NCI-H2227 treated with DMSO at 0.1 percent for 48 hours (cell line): ENCODE results near the gene DUSP2.
"Not testable (repeated sequence)": the region's sequence is repeated elsewhere in the genome, so short reads cannot be mapped to it uniquely, and the experiment has no call there.

Experiments used
- DNase-seq: peaks from one replicate; lab custom pipeline; 2025; lab: John Stamatoyannopoulos, UW

Gene DUSP2

DNA sequence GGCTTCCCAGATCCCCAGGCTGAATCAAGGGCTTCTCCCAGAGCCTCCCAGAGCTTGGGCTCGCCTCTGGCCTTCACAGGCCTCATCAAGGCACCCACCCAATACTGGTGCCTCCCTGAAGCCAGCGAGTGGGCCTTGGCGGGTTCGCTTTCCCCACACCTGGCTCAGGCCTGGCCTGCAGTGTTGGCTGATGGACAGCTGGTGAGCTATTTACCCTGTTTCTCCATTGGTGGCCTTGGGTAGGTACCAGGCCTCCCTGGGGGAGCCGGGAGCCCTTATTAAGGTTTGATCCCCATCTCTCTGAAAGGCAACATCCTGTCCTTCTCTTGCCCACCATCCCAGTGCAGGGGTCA, 18.2 kb upstream of the DUSP2 start:
- DNase-seq: no peak

DNA sequence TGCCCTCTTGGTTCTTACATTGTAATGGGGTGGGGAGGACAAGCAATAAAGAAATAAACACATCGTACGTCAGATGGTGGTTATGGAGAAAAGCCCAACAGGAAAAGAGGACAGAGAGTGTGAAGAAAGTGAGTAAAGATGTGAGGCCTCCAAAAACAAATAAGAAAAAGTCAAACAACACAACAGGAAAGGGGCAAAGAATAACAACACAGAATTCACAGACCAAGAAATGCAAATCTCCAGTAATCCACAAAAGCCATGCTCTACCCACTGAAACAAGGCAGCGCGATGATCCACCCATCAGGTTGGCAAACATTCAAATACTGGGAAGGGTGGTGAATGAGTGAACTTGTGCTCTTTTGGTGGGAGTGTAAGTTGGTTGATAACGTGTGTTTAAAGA, 16.7 kb upstream of the DUSP2 start:
- DNase-seq: no peak

- DNase-seq: not testable (repeated sequence)
These were observed 15.1 kb upstream of the DUSP2 start for GRCh38 chr2:96160366-96160765.

DNA sequence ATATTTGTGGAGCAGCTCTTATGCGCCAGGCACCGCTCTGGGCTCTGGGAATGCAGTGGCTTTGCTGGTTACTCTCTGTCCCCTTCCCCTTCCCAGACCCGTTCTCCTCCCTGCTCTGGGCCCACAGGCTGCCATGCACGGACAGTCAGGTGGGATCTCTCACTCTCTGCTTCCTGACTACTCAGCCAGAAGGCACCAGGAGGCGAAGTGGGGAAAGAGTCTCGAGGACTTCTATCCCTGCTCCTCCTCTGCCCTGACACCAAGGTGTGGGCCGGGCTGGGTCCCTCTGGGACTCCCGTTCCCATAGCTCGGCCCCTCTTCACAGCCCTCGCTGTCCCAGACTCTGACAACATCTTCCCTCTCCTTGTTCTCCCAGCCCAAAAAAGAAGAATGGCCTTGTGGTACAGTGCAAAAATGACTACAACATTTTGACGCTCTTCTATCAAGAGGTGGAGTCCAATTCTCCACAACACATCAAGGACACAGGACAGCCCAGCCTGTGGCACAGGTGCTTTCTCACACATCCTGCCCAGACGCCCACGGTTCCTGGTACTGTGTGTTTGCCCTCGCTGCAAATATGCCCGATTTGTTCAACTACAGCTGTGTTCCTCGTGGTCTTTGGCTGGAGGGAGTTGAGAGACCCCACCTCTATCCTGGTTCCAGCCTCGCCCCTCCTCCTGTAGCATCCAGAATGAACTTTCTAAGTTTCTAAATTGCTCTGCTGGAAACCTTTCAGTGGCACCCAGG, 14.0 kb upstream of the DUSP2 start:
- DNase-seq: no peak

- no peak for DNase-seq
These were observed 13.3 kb upstream of the DUSP2 start for GRCh38 chr2:96158554-96158940.

DNA sequence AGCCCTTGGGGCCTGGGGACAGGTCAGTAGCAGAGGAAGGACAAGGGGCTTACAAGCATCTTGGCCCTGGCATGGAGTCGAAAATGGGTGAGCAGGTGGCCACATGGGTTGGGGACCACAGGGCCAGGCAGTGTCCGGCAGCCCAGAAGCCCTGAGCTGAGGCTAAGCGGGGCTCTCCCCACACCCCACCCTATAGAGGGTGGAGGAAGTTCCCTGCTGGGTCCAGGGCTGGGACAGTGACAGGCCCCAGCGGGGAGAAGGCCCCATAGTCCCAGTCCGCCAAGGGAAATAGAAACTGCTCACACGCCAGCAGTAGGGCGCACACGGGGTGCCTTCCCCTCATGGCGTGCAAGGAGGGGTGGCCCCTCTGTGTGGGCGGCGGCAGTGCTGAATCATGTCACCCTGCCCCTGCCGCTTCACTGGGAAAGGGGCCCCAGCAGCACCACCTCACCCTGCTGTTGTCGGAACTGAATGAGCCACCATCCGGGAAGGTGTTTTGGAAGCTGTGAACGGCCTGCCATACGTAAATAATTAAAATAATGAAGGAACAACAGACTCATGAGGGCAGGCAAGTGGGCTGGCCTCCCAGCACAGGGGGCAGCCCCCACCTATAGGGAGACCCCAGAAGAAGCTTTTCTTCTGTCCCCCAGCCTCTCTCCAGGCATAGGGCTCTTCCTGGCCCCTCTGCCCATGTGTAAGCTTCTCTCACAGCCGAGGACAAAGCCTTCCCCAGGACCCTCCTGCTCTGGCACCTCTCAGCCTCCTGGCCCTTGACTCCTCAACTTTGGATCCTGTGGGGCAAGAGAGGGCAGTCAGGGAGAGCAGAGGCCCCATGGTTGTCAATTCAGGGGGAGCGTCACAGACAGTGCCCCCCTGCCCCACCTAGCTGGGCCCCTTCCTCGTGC, 12.7 kb upstream of the DUSP2 start:
- DNase-seq: no peak

GRCh38 chr2:96156926-96157648, 11.8 kb upstream of the DUSP2 start:
- no peak for DNase-seq

GRCh38 chr2:96156011-96156820, 11.0 kb upstream of the DUSP2 start:
- no peak for DNase-seq

- DNase-seq: no peak
These were observed 9.5 kb upstream of the DUSP2 start for GRCh38 chr2:96154506-96155380.

GRCh38 chr2:96153991-96154431, 8.8 kb upstream of the DUSP2 start:
- no peak for DNase-seq

- no peak for DNase-seq
These were observed 8.1 kb upstream of the DUSP2 start for GRCh38 chr2:96153291-96153713.

GRCh38 chr2:96152304-96153161, 7.3 kb upstream of the DUSP2 start:
- DNase-seq: no peak

GRCh38 chr2:96151595-96152303, 6.5 kb upstream of the DUSP2 start:
- no peak for DNase-seq

GRCh38 chr2:96150791-96151594, 5.8 kb upstream of the DUSP2 start:
- no peak for DNase-seq

DNA sequence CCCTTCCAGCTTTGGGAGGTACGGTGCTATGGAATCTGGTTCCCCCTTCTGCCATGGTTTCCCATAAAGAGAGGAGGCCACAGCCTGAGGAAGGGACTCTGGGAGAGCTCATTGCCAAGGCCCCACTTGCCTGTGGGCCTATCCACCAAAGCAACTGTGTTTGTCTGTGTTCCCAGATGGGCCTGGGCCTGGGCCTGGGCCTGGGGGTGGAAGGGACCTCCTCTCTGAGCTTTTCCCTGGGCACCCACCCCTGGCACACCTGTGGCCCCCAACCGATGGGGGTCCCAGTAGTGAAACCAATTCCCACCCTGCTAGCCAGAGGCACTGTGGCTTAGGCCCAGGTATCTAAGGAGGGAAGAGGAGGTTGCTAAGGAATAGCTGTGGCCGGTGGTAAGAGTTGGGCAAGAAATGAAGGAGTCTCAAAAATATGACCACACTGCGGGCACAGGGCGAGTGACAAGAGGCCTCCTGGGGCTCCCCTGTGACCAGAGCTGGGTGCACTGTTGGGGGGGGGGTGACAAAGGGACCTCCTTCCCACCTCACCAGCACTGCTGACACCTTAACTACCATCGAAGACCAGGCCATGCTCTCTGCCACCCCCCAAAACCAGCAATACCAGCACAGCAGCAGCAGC, 4.9 kb upstream of the DUSP2 start:
- DNase-seq: no peak

DNA sequence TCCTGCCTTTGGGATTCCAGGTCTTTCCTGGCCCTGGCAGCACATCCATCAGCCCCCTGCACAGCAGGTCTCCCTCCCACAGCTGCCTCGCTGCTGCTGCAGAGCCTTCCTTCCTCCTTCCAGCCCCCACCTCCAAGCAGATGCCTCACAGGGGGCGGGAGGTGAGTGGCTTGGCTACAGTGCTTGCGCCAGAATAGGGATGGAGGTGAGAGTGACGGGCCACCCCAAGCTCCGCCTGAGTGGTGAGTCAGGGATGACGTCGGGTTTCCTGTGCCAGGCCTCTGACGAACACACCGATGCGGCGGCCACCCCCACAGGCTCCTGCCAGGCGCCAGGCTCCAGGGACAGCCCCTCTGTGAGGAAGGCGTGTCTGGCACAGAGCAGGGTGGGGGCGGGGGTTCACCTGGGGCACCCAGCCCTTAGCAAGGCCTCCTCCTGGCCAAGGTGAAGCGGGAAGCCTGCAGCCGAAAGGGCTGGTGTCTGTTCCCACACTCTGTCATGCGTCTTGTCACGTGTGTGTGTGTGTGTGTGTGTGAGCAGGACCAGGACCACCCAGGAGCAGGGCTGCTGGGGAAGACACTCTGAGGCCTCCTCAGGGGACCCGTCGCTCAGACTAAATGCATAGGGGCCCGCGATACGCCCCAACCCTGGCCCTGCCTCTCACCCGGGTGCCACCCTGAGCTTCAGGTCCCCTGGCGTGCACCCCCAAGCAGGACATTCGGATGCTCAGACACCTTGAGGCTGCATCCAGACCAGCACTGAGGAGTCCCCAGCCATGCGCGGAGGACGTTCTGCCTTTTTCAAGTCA, 3.4 kb upstream of the DUSP2 start:
- peak; percentile 75 for DNase-seq
